Uterine smooth muscle cell (primary cell): ENCODE data around the gene KIF26A. TPM values are rescaled to one million over a fixed set of nuclear protein-coding genes. Genes with fewer than 3 reads are reported as not detected.

Source experiments
- total RNA-seq: library from RNA; depleted of rRNA; stranded (reverse); fragments of >200 nt; gene quantifications from 2 replicates; pipeline ENCODE4 v1.2.3, GENCODE V29; 2014

Gene KIF26A
- total RNA-seq = 1.3 and 1.5 TPM in 2 replicates

DNA sequence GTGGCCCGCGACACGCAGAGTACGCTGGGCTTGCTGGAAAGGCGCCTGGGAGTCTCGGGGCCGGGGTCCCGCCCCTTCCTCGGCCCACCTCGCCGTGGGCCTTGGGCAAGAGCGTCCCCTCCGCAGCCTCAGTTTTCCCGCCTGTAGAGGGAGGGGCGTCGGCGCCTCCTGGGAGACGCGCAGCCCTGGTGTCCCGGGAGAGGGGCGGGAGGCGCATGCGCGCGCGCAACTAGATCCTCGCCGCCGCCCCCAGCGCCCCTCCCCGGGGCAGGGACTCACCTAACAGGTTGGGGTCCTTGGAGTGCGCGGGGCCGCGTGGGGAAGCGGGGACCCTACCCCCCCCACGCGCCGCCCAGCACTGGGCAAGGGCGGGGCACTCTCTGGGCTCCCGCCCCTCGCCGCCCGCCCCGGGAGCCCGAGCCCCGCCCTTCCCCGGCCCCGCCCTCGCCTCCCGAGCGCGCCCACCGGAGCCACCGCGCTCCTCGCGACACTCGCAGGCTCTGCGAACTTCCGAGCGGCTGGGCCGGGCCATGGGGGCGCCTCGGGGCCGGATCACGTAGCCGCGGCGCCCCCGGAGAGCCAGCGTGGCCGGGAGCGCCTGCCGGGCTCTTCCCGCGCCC lies at the start of gene KIF26A:
Gene KIF26A, plus strand, starts transcription at position 490 of the 620 bp plus-strand sequence. CDS start 136 bp downstream, outside the sequence.

Other genes with a start within 250 kb of the KIF26A start
- gene TDRD9, start 210.1 kb upstream of the KIF26A start, total RNA-seq = 0.22 and 2.2 TPM in 2 replicates
- gene RD3L, start 196.1 kb upstream of the KIF26A start, total RNA-seq = not detected in 2 replicates
- gene ASPG, start 52.9 kb upstream of the KIF26A start, total RNA-seq = under 0.01 TPM in 1 of 2 replicates, not detected in the other